ENCODE data around the gene NUCB1.

Gene NUCB1

DNA sequence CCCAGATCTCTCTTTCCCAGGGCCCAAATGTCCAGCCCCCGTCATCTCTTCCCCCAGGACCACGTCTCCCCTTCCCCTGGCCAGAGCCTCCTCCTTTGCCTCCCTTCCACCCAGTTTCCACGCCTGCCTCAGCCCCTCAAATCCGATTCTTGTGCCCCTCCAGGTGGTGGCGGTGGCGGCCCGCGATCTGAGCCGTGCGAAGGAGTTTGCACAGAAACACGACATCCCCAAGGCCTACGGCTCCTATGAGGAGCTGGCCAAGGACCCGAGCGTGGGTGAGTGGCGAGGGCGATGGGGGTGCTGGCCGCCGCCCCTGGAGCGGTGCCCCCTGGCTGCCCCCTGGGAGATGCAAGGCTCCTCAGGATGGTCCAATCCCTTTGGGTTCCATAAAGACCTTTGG, 34.7 kb downstream of the NUCB1 start:
- DNase-seq (ENCODE audit: low read depth) = no peak

DNA sequence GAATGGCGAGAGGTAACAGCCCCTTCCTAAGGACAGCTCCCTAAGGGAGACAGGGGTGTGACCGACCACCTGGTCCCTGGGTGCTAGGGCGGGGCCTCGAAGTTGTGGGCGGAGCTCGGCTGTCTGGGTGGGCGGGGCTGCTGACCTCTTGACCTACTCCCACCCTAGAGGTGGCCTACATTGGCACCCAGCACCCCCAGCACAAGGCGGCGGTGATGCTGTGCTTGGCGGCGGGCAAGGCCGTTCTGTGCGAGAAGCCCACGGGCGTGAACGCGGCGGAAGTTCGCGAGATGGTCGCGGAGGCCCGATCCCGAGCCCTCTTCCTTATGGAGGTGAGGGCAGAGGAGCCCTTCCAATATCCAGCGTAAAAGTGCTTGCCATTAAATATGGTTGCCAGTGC, 35.8 kb downstream of the NUCB1 start:
- DNase-seq (ENCODE audit: low read depth) = no peak

GRCh38 chr19:48938256-48938655, 38.1 kb downstream of the NUCB1 start:
- DNase-seq (ENCODE audit: low read depth) = no peak

- DNase-seq (ENCODE audit: low read depth) = no peak
These were observed 40.8 kb downstream of the NUCB1 start for GRCh38 chr19:48940902-48941301.

- DNase-seq (ENCODE audit: low read depth) = no peak
These were observed 43.0 kb downstream of the NUCB1 start for GRCh38 chr19:48943081-48943480.

DNA sequence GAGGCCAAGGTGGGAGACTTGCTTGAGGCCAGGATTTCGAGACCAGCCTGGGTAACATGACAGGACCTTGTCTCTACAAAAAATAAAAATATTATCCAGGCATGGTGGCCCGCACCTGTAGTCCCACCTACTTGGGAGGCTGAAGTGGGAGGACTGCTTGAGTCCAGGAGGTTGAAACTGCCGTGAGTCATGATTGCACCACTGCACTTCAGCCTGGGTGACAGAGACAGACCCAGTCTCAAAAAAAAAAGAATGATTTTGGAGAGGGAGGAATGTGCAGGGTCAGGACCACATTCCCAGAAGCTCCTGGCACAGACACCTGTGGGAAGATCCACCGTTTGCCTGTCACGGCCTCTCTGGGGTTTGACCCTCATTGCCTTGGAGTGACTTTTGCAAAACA, 45.3 kb downstream of the NUCB1 start:
- no peak for DNase-seq (ENCODE audit: low read depth)

DNA sequence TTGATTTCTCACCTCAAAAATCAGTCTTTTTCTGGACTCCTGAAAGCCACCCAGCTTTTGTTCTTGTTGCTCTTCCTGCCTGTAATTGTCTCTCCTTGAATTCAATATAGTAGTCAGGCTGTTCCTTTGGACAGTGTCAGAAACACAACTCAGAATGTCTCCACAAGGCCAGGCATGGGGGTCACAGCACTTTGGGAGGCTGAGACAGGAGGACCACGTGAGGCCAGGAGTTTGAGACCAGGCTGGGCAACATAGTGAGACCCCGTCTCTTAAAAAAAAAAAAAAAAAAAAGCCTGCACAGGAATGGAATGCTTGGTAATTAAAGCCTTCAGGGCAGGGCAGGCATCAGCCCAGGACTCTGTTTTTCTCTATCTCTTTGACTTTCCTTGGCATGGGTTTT, 45.7 kb downstream of the NUCB1 start:
- DNase-seq (ENCODE audit: low read depth) = no peak

- no peak for DNase-seq (ENCODE audit: low read depth)
These were observed 46.5 kb downstream of the NUCB1 start for GRCh38 chr19:48946463-48947257.

DNA sequence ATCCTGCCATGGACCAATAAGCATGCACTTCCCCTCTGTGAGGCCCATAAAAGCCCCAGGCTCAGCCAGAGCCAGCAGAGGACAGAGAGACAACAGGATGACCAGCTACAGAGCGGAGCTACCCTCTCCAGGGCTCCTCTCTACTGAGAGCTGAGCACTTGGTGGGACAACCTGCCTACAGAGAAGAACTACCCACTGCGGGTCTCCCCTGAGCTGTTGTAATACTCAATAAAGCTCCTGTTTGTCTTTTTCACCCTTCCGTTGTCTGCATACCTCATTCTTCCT, 47.1 kb downstream of the NUCB1 start:
- no peak for DNase-seq (ENCODE audit: low read depth)

- DNase-seq (ENCODE audit: low read depth) = no peak
These were observed 50.0 kb downstream of the NUCB1 start for GRCh38 chr19:48950159-48950558.

- DNase-seq (ENCODE audit: low read depth) = no peak
These were observed 50.9 kb downstream of the NUCB1 start for GRCh38 chr19:48950830-48951519.

- DNase-seq (ENCODE audit: low read depth) = no peak
These were observed 53.0 kb downstream of the NUCB1 start for GRCh38 chr19:48953141-48953540.

DNA sequence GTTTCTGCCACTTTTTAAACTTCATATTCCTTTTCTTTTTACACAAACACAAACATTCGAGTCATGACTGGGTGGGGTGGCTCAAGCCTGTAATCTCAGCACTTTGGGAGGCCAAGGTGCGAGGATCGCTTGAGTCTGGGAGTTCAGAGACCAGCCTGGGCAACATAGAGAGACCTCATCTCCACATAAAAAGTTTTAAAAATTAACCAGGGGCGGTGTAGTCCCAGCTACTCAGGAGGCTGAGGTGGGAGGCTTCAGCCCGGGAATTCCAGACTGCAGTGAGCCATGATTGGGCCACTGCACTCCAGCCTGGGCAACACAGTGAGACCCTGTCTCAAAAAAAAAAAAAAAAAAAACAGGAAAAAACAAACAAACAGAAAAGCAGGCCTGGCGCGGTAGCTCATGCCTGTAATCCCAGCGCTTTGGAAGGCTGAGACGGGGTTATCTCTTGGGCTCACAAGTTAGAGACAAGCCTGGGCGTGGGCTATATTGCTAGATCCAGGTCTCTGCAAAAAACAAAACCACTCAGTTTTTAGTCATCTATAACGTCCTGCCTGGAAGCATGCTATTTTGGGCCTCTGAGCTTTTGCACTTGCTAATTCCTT, 54.0 kb downstream of the NUCB1 start:
- DNase-seq (ENCODE audit: low read depth) = no peak

GRCh38 chr19:48954595-48955307, 54.6 kb downstream of the NUCB1 start, which contains the start of gene BAX:
BAX (plus strand) TSS chr19:48954875; CDS start chr19:48954929, 54 bp downstream.
- peak; percentile 99 for DNase-seq (ENCODE audit: low read depth)

GRCh38 chr19:48955308-48955958, 55.3 kb downstream of the NUCB1 start:
- DNase-seq (ENCODE audit: low read depth) = no peak

- no peak for DNase-seq (ENCODE audit: low read depth)
These were observed 57.9 kb downstream of the NUCB1 start for GRCh38 chr19:48958006-48958405.

DNA sequence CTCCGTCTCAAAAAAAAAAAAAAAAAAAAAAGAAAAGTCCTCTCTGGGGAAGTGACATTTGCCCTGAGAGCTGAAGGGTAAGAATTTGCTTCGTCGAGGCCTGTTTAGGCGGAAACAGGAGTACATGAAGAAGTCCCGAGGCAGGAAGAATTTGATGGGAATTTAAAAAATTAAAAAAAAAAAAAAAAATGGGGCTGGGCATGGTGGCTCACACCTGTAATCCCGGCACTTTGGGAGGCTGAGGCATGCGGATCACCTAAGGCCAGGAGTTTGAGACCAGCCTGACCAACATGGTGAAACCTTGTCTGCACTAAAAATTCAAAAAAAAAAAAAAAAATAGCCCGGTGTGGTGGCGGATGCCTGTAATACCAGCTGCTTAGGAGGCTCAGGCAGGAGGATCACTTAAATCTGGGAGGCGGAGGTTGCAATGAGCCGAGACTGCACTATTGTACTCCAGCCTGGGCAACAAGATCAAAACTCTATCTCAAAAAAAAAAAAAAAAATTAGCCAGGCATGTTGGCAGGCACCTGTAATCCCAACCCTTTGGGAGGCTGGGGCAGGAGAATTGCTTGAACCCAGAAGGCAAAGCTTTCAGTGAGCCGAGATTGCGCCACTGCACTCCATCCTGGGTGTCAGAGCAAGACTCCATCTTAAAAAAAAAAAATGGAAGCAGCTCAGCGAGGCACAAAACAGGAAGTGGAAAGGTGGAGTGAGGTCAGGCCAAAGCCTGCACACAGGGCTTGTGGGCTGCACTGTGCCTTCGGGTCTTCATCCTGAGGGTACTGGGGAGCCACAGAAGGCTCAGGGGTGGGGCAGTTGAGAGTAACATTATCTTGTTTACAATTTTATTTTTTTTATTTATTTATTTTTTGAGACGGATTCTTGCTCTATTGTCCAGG, 59.5 kb downstream of the NUCB1 start:
- no peak for DNase-seq (ENCODE audit: low read depth)

DNA sequence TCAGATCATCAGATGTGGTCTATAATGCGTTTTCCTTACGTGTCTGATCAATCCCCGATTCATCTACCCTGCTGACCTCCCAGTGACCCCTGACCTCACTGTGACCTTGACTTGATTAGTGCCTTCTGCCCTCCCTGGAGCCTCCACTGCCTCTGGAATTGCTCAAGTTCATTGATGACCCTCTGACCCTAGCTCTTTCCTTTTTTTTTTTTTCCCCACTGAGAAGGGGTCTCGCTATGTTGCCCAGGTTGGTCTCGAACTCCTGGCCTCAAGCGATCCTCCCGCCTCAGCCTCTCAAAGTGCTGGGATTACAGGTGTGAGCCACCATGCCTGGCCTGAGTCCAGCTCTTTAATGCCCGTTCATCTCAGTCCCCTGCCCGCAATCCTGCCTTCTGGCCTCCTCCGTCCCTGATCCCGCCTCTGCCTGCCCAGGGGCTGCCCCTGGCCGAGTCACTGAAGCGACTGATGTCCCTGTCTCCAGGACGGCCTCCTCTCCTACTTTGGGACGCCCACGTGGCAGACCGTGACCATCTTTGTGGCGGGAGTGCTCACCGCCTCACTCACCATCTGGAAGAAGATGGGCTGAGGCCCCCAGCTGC, 61.0 kb downstream of the NUCB1 start:
- DNase-seq (ENCODE audit: low read depth) = no peak

DNA sequence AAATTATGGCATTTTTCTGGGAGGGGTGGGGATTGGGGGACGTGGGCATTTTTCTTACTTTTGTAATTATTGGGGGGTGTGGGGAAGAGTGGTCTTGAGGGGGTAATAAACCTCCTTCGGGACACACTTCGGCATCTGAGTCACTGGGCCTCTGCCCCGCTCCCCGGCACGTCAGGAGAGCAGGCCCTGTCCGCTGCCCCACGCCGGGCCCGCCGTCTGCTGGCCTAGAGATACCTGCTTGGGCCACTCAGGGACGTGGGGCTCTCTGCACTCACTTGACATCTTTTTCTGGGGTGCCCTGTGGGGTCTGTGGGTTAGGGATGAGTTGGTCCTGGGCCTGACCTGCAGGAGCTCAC, 61.5 kb downstream of the NUCB1 start:
- DNase-seq (ENCODE audit: low read depth) = no peak

- DNase-seq (ENCODE audit: low read depth) = peak; percentile 94
These were observed 62.1 kb downstream of the NUCB1 start for GRCh38 chr19:48962029-48962848.

All from CMK (cell line).